Loucy (cell line): ENCODE data around the gene EDN1.

ENCODE experiments used
- H2AFZ ChIP-seq: fragments of 200-600 bp; sonication (generic); 2 replicates; pipeline ENCODE4 v1.6.0; 2016; ENCODE audit warnings: antibody characterized with exemption, mild to moderate bottlenecking, low read length, moderate library complexity
- H3F3A ChIP-seq: fragments of 200-600 bp; 2 replicates; pipeline ENCODE4 v1.6.0; 2016; ENCODE audit warnings: antibody characterized with exemption, low read depth, mild to moderate bottlenecking
- H3K27me3 ChIP-seq: fragments of 200-600 bp; sonication (generic); 2 replicates; pipeline ENCODE4 v1.6.1; 2014; ENCODE audit warnings: low read length, mild to moderate bottlenecking; ENCODE audit not compliant: insufficient read depth, poor library complexity, severe bottlenecking
- H3K36me3 ChIP-seq: fragments of 200-600 bp; sonication (generic); 2 replicates; pipeline ENCODE4 v1.6.1; 2016; ENCODE audit warnings: low read length; ENCODE audit not compliant: insufficient read depth
- H3K4me1 ChIP-seq: fragments of 200-600 bp; sonication (generic); 2 replicates; pipeline ENCODE4 v1.5.1; 2014; ENCODE audit warnings: low read length, mild to moderate bottlenecking; ENCODE audit not compliant: insufficient read depth, poor library complexity, severe bottlenecking
- H3K4me2 ChIP-seq: fragments of 200-600 bp; sonication (generic); 2 replicates; pipeline ENCODE4 v1.6.0; 2014; ENCODE audit warnings: antibody characterized with exemption, low read length, low read depth, mild to moderate bottlenecking; ENCODE audit not compliant: poor library complexity, severe bottlenecking
- H3K4me3 ChIP-seq: fragments of 200-600 bp; sonication (generic); 2 replicates; pipeline ENCODE4 v1.5.1; 2014; ENCODE audit warnings: low read length, mild to moderate bottlenecking, mixed read lengths; ENCODE audit not compliant: poor library complexity, severe bottlenecking
- H3K79me2 ChIP-seq: fragments of 200-600 bp; sonication (generic); 2 replicates; pipeline ENCODE4 v1.6.1; 2014; ENCODE audit warnings: low read length; ENCODE audit not compliant: insufficient read depth
- H3K9ac ChIP-seq: fragments of 200-600 bp; sonication (generic); 2 replicates; pipeline ENCODE4 v1.6.0; 2014; ENCODE audit warnings: mild to moderate bottlenecking, low read depth, low read length, moderate library complexity; ENCODE audit not compliant: poor library complexity, severe bottlenecking
- H3K9me2 ChIP-seq: fragments of 200-600 bp; sonication (generic); replicated peaks from 2 replicates; pipeline ENCODE4 v1.6.1; 2016; ENCODE audit warnings: low read depth, low read length, mixed read lengths
- H3K9me3 ChIP-seq: fragments of 200-600 bp; sonication (generic); 2 replicates; pipeline ENCODE4 v1.6.1; 2014; ENCODE audit warnings: mild to moderate bottlenecking, antibody characterized with exemption, low read length, low read depth; ENCODE audit not compliant: insufficient read depth
- H4K20me1 ChIP-seq: fragments of 200-600 bp; sonication (generic); 2 replicates; pipeline ENCODE4 v1.6.0; 2014; ENCODE audit warnings: antibody characterized with exemption, low read length, mild to moderate bottlenecking; ENCODE audit not compliant: insufficient read depth, poor library complexity, severe bottlenecking
- CTCF ChIP-seq: fragments of 200-600 bp; sonication (generic); conservative IDR thresholded peaks from 2 replicates; pipeline ENCODE4 v1.5.1; 2014; ENCODE audit warnings: mild to moderate bottlenecking, antibody characterized with exemption, low read length
- EZH2phosphoT487 ChIP-seq: fragments of 200-600 bp; IDR thresholded peaks from 2 replicates; pipeline ENCODE4 v1.6.1; 2018; ENCODE audit warnings: antibody characterized with exemption, mild to moderate bottlenecking, moderate library complexity, borderline replicate concordance

The EDN1 gene

GRCh38 chr6:12245360-12245759 is 44.8 kb upstream of the EDN1 start:
- Histone ChIP-seq H3K79me2 (no peaks in the 10 kb centered on the region), H3K9me2 (no peaks in the 10 kb centered on the region), H2AFZ (no peak overlapping the region), H3K9me3 (no peaks in the 10 kb centered on the region), H3F3A (no peaks in the 10 kb centered on the region), H3K27me3 (no peaks in the 10 kb centered on the region), H4K20me1 (no peaks in the 10 kb centered on the region), H3K4me1 (no peaks in the 10 kb centered on the region), H3K36me3 (no peaks in the 10 kb centered on the region), H3K4me2 (no peak overlapping the region), H3K4me3 (no peak overlapping the region), H3K9ac (no peak overlapping the region)
- TF ChIP-seq EZH2phosphoT487 (no peak), CTCF (no peak)

- Histone ChIP-seq H4K20me1 (no peaks in the 10 kb centered on the region), H3K36me3 (no peaks in the 10 kb centered on the region), H3K9me3 (no peaks in the 10 kb centered on the region), H3K4me1 (no peaks in the 10 kb centered on the region), H3K4me3 (no peak overlapping the region), H3K9me2 (no peaks in the 10 kb centered on the region), H3K9ac (no peak overlapping the region), H3K79me2 (no peaks in the 10 kb centered on the region), H3K4me2 (no peak overlapping the region), H2AFZ (no peak overlapping the region), H3F3A (no peaks in the 10 kb centered on the region), H3K27me3 (no peaks in the 10 kb centered on the region)
- no peak for TF ChIP-seq EZH2phosphoT487
- no peak for TF ChIP-seq CTCF
Observed at GRCh38 chr6:12245763-12246718, 44.1 kb upstream of the EDN1 start.

GRCh38 chr6:12246900-12247299 is 43.3 kb upstream of the EDN1 start:
- no peaks in the 10 kb centered on the region for H3K79me2 ChIP-seq
- no peaks in the 10 kb centered on the region for H3K4me1 ChIP-seq
- H3F3A ChIP-seq = no peaks in the 10 kb centered on the region
- no peaks in the 10 kb centered on the region for H4K20me1 ChIP-seq
- no peaks in the 10 kb centered on the region for H3K36me3 ChIP-seq
- no peaks in the 10 kb centered on the region for H3K9me3 ChIP-seq
- no peak overlapping the region for H2AFZ ChIP-seq
- no peaks in the 10 kb centered on the region for H3K27me3 ChIP-seq
- no peak overlapping the region for H3K4me2 ChIP-seq
- no peaks in the 10 kb centered on the region for H3K9me2 ChIP-seq
- no peak overlapping the region for H3K4me3 ChIP-seq
- TF ChIP-seq EZH2phosphoT487 = no peak
- no peak for TF ChIP-seq CTCF
- H3K9ac ChIP-seq = no peak overlapping the region
